ENCODE data around the gene TGFB1. TPM values are rescaled to one million over a fixed set of nuclear protein-coding genes. Genes with fewer than 3 reads are reported as not detected.

The TGFB1 gene
- total RNA-seq, 4 donors from 2014 or later, result 12.4 to 29.1 (median 21.4) TPM

GRCh38 chr19:41397086-41398049, 43.6 kb upstream of the TGFB1 start, which contains the start of the genes BCKDHA and EXOSC5:
BCKDHA (plus strand) TSS chr19:41397818; CDS start chr19:41397828, 10 bp downstream.
EXOSC5 (minus strand) TSS chr19:41397359; CDS start chr19:41397328, 31 bp downstream.
- no peak for TF ChIP-seq CTCF (IDR thresholded peaks at IDR 0.05; ENCODE audit: low read depth)

GRCh38 chr19:41395355-41395754, 41.6 kb upstream of the TGFB1 start:
- no peak for TF ChIP-seq CTCF (IDR thresholded peaks at IDR 0.05; ENCODE audit: low read depth)

GRCh38 chr19:41392775-41393174, 39.1 kb upstream of the TGFB1 start:
- TF ChIP-seq CTCF (IDR thresholded peaks at IDR 0.05; ENCODE audit: low read depth), result no peak

- no peak for TF ChIP-seq CTCF (IDR thresholded peaks at IDR 0.05; ENCODE audit: low read depth)
Measured at GRCh38 chr19:41391618-41392017, 37.9 kb upstream of the TGFB1 start.

- no peak for TF ChIP-seq CTCF (IDR thresholded peaks at IDR 0.05; ENCODE audit: low read depth)
Measured at GRCh38 chr19:41386442-41386841, 32.7 kb upstream of the TGFB1 start.

- TF ChIP-seq CTCF (IDR thresholded peaks at IDR 0.05; ENCODE audit: low read depth), result no peak
Measured at GRCh38 chr19:41384351-41384750, 30.6 kb upstream of the TGFB1 start.

GRCh38 chr19:41377977-41378709, 24.4 kb upstream of the TGFB1 start:
- no peak for TF ChIP-seq CTCF (IDR thresholded peaks at IDR 0.05; ENCODE audit: low read depth)
